HepG2 (cell line): ENCODE data around the gene PTPRU. TPM values are rescaled to one million over a fixed set of nuclear protein-coding genes. Genes with fewer than 3 reads are reported as not detected.

Source experiments
- ATF7-NPFF ChIP-seq: sonication (generic); formaldehyde crosslinking; IDR thresholded peaks from 2 replicates; pipeline ENCODE4 v1.8.1; 2023; ENCODE audit warnings: mild to moderate bottlenecking, low read depth, missing genetic modification reagents, moderate library complexity
- HDAC1 ChIP-seq: sonication (generic); formaldehyde crosslinking; IDR thresholded peaks from 2 replicates; pipeline ENCODE4 v1.5.1; 2020; ENCODE audit warnings: mild to moderate bottlenecking, missing genetic modification reagents
- IRF9 ChIP-seq: sonication (generic); formaldehyde crosslinking; IDR thresholded peaks from 2 replicates; pipeline ENCODE4 v1.8.0; 2022; ENCODE audit warnings: missing genetic modification reagents, mild to moderate bottlenecking, borderline replicate concordance
- MTF2 ChIP-seq: sonication (generic); formaldehyde crosslinking; IDR thresholded peaks from 2 replicates; pipeline ENCODE4 v1.5.0; 2020; ENCODE audit warnings: missing genetic modification reagents, borderline replicate concordance
- NONO ChIP-seq, 2 experiments: fragments of 450-650 bp in 1 of 2; sonication (generic) in 1 of 2; formaldehyde crosslinking in 1 of 2; IDR thresholded peaks in 1 of 2; conservative IDR thresholded peaks in 1 of 2; 2 replicates each; pipeline versions ENCODE4 v1.6.1 to v1.8.0; 2017 to 2022; ENCODE audit warnings: mild to moderate bottlenecking in 1 of 2, missing genetic modification reagents in 1 of 2, moderate library complexity in 1 of 2
- YY1 ChIP-seq: IDR thresholded peaks from 2 replicates; pipeline ENCODE4 v1.6.1; 2011; ENCODE audit warnings: low read length, low read depth, moderate library complexity, mild to moderate bottlenecking; ENCODE audit not compliant: insufficient read depth, insufficient replicate concordance
- ZBTB43 ChIP-seq: sonication (generic); formaldehyde crosslinking; conservative IDR thresholded peaks from 2 replicates; pipeline ENCODE4 v1.4.0; 2020; ENCODE audit warnings: missing genetic modification reagents
- ZNF331 ChIP-seq: sonication (generic); formaldehyde crosslinking; IDR thresholded peaks from 2 replicates; pipeline ENCODE4 v1.4.0; 2020; ENCODE audit warnings: missing genetic modification reagents
- ZNF407 ChIP-seq: sonication (generic); formaldehyde crosslinking; IDR thresholded peaks from one replicate; pipeline ENCODE4 v1.5.1; 2020; ENCODE audit warnings: mild to moderate bottlenecking, missing genetic modification reagents; ENCODE audit errors: not compliant biosample characterization
- ZNF563 ChIP-seq: sonication (generic); formaldehyde crosslinking; IDR thresholded peaks from 2 replicates; pipeline ENCODE4 v1.8.0; 2022; ENCODE audit warnings: mild to moderate bottlenecking, moderate library complexity, missing genetic modification reagents
- ZNF687 ChIP-seq: sonication (generic); formaldehyde crosslinking; IDR thresholded peaks from 2 replicates; pipeline ENCODE4 v1.5.1; 2020; ENCODE audit warnings: mild to moderate bottlenecking, missing genetic modification reagents, moderate library complexity
- polyA plus RNA-seq, 8 experiments: library from polyadenylated mRNA; depleted of rRNA in 3 of 8; stranded (reverse) in 7 of 8; unstranded in 1 of 8; fragments of >200 nt; fragmentation: Illumina TruSeq in 4 of 8; extraction: Trizol in 4 of 8; gene quantifications; 2 replicates each; pipeline versions ENCODE4 v1.2.1 to v1.2.3, GENCODE V29; 2011 to 2016; ENCODE audit warnings: low read depth in 4 of 8, missing spikeins in 1 of 8, mixed read lengths in 1 of 8; ENCODE audit not compliant: insufficient read depth in 1 of 8
- total RNA-seq, 5 experiments: library from RNA; depleted of rRNA; stranded (reverse); fragments of >200 nt; fragmentation: Illumina TruSeq; extraction: Trizol; gene quantifications; 2 replicates each; pipeline ENCODE4 v1.2.3, GENCODE V29; 2016; ENCODE audit warnings: low read depth in 1 of 5

Gene PTPRU
- total and polyA plus RNA-seq, 2 of the 13 experiments (the other 11 are each of a cell fraction or from before 2014, with no cell fraction given), result 21.6 to 22.3 TPM

- TF ChIP-seq ZBTB43 (CRISPR knock-in tag) (peak; percentile 76), ZNF687 (CRISPR knock-in tag) (peak; percentile 49), ATF7-NPFF (peak; percentile 75; the same call in 1 of the 2 replicates), ZNF407 (no peak), ZNF563 (CRISPR knock-in tag) (0 out of 2 replicates have a peak, but pooled peaks have one; percentile 61), ZNF331 (CRISPR knock-in tag) (0 out of 2 replicates have a peak, but pooled peaks have one; percentile 12), HDAC1 (CRISPR knock-in tag) (0 out of 2 replicates have a peak, but pooled peaks have one; percentile 31), IRF9 (CRISPR knock-in tag) (0 out of 2 replicates have a peak, but pooled peaks have one; percentile 17), NONO (IDR thresholded peaks at IDR 0.05) (no peak), NONO (CRISPR knock-in tag; conservative IDR thresholded peaks at IDR 0.05) (0 out of 2 replicates have a peak, but pooled peaks have one; percentile 49), MTF2 (CRISPR knock-in tag) (0 out of 2 replicates have a peak, but pooled peaks have one; percentile 13), YY1 (peak; percentile 76)
These were observed at the start of gene PTPRU (continued) for GRCh38 chr1:29235955-29236711.
